Right ventricle myocardium inferior (tissue), 1 donor: Measurements from ENCODE around the gene KRTAP5-5. TPM values are rescaled to one million over a fixed set of nuclear protein-coding genes. Genes with fewer than 3 reads are reported as not detected.
"Not testable (repeated sequence)": the region's sequence is repeated elsewhere in the genome, so short reads cannot be mapped to it uniquely, and the experiment has no call there.

Experiments used
- ATAC-seq: fragments of 200-7000 bp; cut with Tn5 transposase; one replicate; pipeline ENCODE4 v1.9.1; 2020; ENCODE audit warnings: mild to moderate bottlenecking, moderate library complexity
- DNase-seq: peaks from one replicate; pipeline ENCODE4 v3.0.0; 2021; ENCODE audit errors: missing footprints
- intact Hi-C: fragments of 100-400 bp; cut with DNase I; formaldehyde crosslinking; loops from one replicate; pipeline ENCODE4 v1.11.0; 2022
- long read RNA-seq: library from polyadenylated mRNA; unstranded; transcript quantifications from one replicate; pipeline ENCODE4 v2.0.0, GENCODE V29; 2021
- total RNA-seq: library from RNA; stranded (reverse); fragmentation: NEBNext Ultra II Directional; extraction: Animal tissue kit (Norgen Biotek cat#: 25700); gene quantifications from one replicate; pipeline ENCODE4 v1.2.1, GENCODE V29; 2021
- donor health status: DM: no; HTN: yes; CAD: no; lungs with severe emphysema.

Gene KRTAP5-5, protein sequence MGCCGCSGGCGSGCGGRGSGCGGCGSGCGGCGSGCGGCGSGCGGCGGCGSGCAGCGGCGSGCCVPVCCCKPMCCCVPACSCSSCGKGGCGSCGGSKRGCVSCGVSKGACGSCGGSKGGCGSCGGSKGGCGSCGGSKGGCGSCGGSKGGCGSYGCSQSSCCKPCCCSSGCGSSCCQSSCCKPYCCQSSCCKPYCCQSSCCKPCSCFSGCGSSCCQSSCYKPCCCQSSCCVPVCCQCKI
- total RNA-seq, result not detected
- long read RNA-seq, result 0 reads

DNA sequence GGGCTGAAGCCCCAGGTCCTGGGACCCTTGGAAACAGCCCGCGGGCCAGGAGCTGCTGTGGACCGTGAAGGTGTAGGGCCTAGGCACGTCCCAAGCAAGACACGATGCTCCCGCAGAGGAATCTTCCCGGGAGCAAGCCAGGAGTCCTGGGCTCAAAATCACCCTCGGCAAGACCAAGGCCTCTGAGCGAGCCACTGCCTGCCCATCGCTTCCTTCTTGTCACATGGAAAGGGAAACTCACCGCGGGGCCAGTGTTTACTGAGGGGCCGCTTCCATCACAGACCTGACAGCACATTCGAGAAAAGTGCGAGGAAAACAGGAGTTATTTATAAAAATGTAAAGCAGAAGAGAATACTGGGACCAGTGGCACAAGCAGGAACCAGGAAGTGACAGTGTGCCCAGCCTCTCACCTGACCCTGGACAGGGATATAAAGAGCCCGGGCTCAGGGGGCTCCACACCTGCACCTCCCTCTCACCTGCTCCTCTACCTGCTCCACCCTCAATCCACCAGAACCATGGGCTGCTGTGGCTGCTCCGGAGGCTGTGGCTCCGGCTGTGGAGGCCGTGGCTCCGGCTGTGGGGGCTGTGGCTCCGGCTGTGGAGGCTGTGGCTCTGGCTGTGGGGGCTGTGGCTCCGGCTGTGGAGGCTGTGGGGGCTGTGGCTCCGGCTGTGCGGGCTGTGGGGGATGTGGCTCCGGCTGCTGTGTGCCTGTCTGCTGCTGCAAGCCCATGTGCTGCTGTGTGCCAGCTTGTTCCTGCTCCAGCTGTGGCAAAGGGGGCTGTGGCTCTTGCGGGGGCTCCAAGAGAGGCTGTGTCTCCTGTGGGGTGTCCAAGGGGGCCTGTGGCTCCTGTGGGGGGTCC is at the start of gene KRTAP5-5:
TSS of gene KRTAP5-5 (plus strand) at position 450 of the 860 bp plus-strand sequence. CDS start at position 516, 66 bp downstream.
- ATAC-seq (no peak), DNase-seq (peak; percentile 17)
- intact Hi-C loops, result loop anchor here (2.0 kb wide), 1 partner anchor 35 kb away; no protein-coding TSS in a partner anchor

DNA sequence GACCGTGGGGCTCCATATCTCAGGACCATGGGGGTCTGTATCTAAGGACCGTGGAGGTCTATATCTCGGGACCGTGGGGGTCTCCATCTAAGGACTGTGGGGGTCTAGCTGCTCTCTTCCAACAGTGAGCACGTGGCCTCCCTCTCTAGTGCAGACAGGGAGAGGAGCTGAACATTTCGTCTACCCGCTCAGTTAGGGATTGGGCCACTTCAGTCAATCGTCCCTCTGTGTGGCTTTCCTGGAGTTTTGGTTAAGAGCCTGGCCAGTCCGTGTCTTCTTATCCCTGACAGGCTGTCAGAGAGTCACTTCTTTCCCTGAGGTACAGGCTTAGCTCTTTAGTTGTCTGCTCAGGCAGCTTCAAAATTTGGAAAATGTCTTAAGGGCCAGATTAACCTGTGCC is 47.6 kb upstream of the KRTAP5-5 start:
- intact Hi-C loops, result no loop called here
- DNase-seq (no peak), ATAC-seq (no peak)

DNA sequence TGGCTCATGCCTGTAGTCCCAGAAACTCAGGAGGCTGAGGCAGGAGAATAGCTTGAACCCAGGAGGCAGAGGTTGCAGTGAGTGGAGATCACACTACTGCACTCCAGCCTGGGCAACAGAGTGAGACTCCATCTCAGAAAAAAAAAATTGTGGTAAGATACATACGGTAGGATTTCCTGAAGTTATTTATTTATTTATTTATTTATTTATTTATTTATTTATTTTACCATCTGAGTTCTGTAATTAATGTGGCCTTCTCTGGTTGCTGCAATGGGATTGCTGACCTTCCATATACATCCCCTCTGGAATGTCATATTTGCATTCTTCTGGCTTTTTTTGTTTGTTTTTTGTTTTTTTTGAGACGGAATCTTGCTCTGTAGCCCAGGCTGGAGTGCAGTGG is 46.7 kb upstream of the KRTAP5-5 start:
- ATAC-seq, intact Hi-C loops, DNase-seq: not testable (repeated sequence)

DNA sequence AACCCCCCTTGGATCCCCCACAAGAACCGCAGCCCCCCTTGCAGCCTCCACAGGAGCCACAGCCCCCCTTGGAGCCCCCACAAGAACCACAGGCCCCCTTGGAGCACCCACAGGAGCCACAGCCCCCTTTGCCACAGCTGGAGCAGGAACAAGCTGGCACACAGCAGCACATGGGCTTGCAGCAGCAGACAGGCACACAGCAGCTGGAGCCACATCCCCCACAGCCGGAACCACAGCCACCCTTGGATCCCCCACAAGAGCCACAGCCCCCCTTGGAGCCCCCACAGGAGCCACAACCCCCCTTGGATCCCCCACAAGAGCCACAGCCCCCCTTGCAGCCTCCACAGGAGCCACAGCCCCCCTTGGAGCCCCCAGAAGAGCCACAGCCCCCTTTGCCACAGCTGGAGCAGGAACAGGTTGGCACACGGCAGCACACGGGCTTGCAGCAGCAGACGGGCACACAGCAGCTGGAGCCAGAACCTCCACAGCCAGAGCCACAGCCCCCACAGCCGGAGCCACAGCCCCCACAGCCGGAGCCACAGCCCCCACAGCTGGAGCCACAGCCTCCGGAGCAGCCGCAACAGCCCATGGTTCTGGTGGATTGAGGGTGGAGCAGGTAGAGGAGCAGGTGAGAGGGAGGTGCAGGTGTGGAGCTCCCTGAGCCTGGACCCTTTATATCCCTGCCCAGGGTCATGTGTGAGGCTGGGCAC is 44.8 kb upstream of the KRTAP5-5 start, which contains the start of gene KRTAP5-1:
TSS of gene KRTAP5-1 (minus strand) at position 623 of the 710 bp plus-strand sequence. CDS start at position 589, 34 bp downstream.
- DNase-seq, intact Hi-C loops: not testable (repeated sequence)

DNA sequence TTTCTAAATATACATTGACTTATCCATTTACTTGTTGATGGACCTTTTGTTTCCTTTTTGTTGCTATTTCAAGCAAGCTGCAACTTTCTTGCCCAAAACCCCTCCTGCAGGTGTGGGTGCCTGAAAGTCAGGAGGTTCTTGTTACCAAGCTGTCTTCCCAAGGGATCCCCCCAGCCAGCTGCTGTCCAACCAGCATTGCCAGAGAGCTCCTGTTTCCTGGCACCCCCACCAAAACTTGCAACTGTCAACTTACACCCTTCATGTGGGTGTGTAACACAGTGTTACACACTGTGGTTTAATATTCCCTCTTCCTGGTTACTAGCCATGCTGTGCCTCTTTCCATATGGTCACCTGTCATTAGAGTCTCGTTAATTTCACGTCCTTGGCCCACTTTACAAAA is 42.9 kb upstream of the KRTAP5-5 start:
- intact Hi-C loops, result no loop called here
- ATAC-seq (no peak), DNase-seq (no peak)

More for the DNA sequence above, 44.8 kb upstream of the KRTAP5-5 start, which contains the start of gene KRTAP5-1:
- not testable (repeated sequence) for ATAC-seq

DNA sequence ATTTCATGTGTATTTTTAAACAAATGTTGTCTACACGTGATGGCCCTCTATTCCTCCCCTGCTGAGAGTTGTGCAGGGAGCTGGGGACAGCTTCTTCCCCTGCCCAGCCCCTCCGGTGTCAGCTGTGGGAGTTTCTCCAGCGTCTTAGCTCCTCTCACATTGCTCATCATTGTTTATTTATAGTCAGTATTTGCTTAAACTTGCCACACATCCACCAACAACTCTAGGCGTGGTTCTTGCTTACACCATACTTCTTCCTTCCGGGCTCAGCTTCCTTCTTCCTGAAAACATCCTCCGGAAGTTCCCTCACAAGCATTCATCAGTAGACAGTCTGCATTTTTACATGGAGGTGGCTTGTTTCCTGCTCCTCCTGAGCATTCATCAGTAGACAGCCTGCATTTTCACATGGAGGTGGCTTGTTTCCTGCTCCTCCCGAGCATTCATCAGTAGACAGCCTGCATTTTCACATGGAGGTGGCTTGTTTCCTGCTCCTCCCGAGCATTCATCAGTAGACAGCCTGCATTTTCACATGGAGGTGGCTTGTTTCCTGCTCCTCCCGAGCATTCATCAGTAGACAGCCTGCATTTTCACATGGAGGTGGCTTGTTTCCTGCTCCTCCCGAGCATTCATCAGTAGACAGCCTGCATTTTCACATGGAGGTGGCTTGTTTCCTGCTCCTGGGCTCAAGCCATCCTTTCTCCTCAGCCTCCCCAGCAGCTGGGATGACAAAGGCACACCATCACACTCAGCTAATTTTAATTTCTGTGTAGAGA is 40.2 kb upstream of the KRTAP5-5 start:
- DNase-seq, intact Hi-C loops: not testable (repeated sequence)
- peak; percentile 39 for ATAC-seq

DNA sequence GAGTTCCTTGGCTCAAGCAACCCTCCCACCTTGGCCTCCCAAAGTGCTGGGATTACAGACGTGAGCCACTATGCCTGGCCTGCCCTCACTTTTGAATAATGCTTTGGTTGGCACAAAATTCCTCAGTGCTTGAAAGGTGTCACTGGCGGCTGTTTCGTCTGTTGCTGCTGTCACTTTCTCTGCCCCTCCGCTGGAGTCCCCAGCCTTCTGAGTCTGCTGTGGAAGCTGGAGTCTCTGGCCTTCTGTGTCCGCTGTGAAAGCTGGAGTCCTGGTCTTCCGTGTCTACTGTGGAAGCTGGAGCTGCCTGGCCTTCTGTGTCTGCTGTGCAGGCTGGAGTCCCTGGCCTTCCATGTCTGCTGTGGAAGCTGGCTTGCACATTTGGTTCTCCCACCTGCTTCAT is 39.6 kb upstream of the KRTAP5-5 start:
- ATAC-seq (no peak), DNase-seq (no peak)
- intact Hi-C loops, result no loop called here

DNA sequence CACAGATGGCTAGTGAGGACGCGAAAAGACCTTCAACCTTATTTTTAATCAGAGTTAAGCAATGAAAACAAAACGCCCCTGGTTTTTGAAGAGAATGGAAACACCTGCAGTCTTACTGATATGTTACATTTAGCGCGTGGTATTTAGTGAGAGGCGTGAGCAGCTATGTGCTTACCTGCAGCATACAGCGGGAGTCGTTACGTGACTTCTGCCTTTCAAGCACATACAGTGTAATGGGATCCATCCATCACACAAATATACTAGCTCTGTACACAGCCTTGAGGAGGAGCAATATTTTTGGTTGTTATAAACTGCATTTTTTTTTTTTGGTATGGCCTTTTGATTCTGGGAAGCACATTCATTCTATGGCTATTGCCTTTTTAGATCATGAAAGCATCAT is 36.9 kb upstream of the KRTAP5-5 start:
- no peak for DNase-seq
- intact Hi-C loops, result no loop called here
- no peak for ATAC-seq

DNA sequence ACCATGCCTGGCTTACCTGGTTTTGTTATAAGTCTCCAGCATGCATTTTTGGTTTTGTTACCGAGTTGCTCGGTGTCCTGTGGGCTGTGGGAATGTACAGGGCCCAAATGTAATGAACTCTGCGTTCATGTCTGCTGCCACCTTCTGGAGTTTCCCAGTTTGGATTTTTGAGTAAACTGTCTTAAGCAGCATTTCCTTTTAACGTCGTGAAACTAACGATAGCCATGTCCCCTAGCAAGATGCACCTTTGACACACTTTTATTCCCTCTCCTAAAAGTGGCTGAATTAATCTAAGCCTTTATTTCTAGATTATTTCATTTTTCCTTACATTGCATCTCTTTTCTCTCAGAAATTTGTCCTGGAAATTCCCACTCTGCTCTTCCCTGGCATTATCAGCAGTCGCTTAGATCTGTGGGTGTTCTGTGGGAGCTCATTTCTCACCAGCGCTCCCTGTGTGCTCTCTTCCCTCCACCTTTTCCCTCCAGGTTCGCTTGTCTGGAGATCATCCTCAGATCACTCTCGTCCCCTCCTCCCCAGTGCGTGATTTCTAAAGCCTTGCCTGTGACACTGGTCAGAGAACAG is 33.5 kb upstream of the KRTAP5-5 start:
- intact Hi-C loops, result loop anchor here (2.0 kb wide), 1 partner anchor 33 kb away; the partner anchor contains the start of gene KRTAP5-5
- ATAC-seq, DNase-seq: not testable (repeated sequence)

DNA sequence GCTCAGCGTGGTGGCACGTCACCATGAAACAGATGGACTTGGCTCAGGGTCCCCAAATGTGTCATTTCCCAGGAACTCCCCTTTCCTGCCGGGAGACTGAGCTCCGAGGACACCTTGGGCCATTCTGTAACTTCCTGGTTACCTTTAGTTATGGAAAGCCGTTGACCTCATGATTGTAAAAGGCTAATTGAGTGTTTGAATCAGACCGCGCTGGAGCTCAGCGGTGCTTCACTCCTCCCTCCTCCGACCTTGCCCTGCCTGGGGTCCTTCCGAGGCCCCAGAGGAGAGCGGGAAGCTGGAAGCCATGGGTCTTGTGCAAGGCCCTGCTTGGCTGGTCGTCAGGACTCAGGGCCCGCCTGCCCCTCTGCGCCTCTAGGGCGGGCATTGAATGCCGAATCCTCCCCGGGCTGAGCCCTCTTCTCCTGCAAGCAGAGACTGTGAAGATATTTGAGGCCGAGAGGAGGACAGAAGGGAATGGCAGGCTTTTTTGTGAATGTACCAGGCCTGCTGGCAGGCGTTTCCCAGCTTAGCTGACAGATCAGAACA is 32.9 kb upstream of the KRTAP5-5 start:
- intact Hi-C loops, DNase-seq, ATAC-seq: not testable (repeated sequence)

DNA sequence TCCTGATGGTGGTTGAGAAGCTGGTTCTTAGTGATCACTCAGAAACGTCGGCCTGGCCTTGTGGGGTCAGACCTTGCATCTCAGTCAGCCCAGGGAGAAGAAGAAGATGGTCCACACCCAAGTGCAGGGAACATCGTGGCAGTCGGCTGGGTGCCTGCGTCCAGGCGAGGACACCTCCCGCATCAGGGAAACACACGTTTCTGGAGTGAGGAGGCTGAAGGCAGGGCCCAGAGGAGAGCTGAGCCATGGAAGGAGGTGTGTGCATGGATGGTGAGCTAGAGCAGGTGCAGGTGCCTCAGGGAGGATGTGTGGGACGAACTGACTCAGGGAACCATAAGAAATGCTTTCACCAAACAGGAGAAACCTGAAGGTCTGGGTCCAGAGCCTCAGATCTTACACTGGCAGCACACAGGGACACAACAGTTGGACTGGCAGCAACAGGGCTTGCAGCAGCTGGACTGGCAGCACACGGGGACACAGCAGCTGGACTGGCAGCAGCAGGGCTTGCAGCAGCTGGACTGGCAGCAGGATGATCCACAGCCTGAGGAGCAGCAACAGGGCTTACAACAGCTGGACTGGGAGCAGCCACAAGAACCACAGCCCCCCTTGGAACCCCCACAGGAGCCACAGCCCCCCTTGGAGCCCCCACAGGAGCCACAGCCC is 32.1 kb upstream of the KRTAP5-5 start:
- no peak for ATAC-seq

DNA sequence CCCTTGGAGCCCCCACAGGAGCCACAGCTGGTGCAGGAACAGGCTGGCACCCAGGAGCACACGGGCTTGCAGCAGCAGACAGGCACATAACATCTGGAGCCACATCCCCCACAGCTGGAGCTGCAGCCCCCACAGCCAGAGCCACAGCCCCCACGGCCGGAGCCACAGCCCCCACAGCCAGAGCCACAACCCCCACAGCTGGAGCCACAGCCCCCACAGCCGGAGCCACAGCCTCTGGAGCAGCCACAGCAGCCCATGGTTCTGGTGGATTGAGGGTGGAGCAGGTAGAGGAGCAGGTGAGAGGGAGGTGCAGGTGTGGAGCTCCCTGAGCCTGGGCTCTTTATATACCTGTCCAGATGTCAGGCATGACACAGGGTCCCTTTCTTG is 31.6 kb upstream of the KRTAP5-5 start, which contains the start of gene KRTAP5-2:
TSS of gene KRTAP5-2 (minus strand) at position 301 of the 387 bp plus-strand sequence. CDS start at position 257, 44 bp downstream.
- intact Hi-C loops, result no loop called here
- DNase-seq (no peak), ATAC-seq (no peak)

More for the DNA sequence above, 32.1 kb upstream of the KRTAP5-5 start:
- intact Hi-C loops, result no loop called here
- DNase-seq, result no peak

DNA sequence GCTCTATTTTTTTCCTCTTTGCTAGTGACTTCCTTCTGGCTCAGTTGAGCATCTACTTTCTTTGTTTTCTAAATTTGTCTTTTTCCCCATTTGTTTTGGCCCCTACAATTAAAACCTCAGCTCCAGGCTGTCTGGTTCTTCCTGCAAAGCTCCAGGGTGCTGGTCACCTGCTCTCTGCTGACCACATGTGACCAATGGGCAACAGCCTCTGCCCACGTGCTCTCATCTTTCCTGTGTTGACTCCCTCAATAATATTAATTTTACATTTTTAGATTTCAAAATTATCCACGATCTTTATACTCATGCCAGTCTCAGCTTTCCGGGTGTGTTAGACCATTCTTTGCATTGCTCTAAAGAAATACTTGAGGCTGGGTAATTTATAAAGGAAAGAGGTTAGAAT is 31.2 kb upstream of the KRTAP5-5 start:
- DNase-seq, intact Hi-C loops, ATAC-seq: not testable (repeated sequence)

DNA sequence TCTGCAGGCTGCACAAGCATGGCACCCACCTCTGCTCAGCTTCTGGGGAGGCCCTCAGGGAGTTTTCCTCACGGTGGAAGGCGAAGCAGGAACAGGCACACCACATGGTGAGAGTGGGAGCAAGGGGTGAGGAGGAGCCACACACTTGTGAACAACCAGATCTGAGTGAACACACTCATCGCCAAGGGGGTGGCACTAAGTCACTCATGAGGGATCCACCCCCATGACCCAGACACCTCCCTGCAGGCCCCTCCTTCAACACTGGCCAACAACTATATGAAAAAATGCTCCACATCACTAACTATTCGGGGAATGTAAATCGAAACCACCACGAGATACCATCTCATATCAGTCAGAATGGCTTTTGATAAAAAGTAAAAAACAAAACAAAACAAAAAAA is 30.8 kb upstream of the KRTAP5-5 start:
- intact Hi-C loops, result no loop called here
- DNase-seq (no peak), ATAC-seq (no peak)

DNA sequence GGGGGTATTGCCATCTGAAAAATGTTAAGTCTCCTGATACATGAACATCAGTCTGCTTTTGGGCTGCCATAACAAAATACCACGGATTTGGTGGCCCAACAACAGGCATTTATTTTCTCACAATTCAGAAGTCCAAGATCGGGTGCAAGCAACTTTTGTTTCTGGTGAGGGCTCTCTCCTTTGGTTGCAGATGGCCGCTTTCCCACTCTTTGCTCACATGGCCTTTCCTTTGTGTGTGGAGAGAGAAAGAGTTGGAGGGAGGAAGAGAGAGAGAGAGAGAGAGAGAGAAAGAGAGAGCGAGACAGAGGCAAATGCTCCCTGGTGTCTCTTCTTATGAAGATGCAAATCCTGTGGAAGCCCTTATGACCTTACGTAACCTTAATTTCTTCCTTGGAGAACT is 28.9 kb upstream of the KRTAP5-5 start:
- DNase-seq (no peak), ATAC-seq (no peak)
- intact Hi-C loops, result no loop called here

DNA sequence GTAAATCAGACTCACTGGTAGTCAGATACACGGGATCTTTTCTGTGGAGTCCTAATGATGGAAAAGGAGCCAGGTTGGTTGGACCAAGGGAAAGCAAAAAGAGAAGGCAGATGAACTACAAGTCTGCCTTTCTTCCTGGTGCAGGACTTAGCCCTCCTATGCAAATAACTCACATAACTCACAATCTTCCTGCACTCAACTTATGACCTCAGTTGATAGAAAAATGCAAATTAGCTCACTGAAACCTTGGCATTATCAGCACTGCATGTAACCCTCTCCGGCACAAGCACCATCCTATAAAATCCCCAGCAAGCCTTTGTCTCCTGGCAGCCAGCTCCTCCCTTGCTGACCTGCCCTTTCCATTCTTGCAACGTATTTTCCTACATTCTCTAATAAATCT is 27.9 kb upstream of the KRTAP5-5 start:
- intact Hi-C loops, DNase-seq, ATAC-seq: not testable (repeated sequence)

DNA sequence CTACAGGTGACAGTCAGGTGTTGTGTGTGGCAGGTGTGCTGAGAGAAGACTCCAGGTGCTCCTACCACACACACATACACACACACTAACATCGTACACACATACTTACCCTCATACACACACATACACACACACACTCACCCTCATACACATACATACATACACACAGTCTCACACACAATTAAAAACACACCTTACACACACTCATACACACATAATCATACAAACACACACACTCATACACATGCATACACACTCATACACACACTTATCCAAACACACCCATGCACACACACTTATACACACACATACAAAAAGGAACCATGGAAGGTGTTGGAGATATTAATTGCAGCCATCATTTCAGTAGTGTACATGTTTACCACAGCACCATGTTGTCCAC is 25.9 kb upstream of the KRTAP5-5 start:
- DNase-seq, result no peak
- ATAC-seq, result no peak
- intact Hi-C loops, result no loop called here
